Astrocyte (in vitro differentiated cells and primary cell): Measurements from ENCODE around the gene EXOC4.

Experiments
- EZH2 ChIP-seq: IDR thresholded peaks from 2 replicates; pipeline ENCODE4 v1.6.1; 2012; ENCODE audit warnings: mild to moderate bottlenecking, low read length, inconsistent platforms; ENCODE audit not compliant: insufficient read depth
- TF ChIP-seq, protein P1 (sequence below): IDR thresholded peaks from 2 replicates; pipeline ENCODE4 v1.5.1; 2011; ENCODE audit warnings: low read depth, mild to moderate bottlenecking, inconsistent platforms, low read length, moderate library complexity; ENCODE audit not compliant: insufficient read depth

GRCh38 chr7:133679977-133680376, 427.1 kb downstream of the EXOC4 start:
- TF ChIP-seq, protein P1, sequence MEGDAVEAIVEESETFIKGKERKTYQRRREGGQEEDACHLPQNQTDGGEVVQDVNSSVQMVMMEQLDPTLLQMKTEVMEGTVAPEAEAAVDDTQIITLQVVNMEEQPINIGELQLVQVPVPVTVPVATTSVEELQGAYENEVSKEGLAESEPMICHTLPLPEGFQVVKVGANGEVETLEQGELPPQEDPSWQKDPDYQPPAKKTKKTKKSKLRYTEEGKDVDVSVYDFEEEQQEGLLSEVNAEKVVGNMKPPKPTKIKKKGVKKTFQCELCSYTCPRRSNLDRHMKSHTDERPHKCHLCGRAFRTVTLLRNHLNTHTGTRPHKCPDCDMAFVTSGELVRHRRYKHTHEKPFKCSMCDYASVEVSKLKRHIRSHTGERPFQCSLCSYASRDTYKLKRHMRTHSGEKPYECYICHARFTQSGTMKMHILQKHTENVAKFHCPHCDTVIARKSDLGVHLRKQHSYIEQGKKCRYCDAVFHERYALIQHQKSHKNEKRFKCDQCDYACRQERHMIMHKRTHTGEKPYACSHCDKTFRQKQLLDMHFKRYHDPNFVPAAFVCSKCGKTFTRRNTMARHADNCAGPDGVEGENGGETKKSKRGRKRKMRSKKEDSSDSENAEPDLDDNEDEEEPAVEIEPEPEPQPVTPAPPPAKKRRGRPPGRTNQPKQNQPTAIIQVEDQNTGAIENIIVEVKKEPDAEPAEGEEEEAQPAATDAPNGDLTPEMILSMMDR, result no peak
- no peak for TF ChIP-seq EZH2
